ENCODE results near the gene INSRR.

The INSRR gene

DNA sequence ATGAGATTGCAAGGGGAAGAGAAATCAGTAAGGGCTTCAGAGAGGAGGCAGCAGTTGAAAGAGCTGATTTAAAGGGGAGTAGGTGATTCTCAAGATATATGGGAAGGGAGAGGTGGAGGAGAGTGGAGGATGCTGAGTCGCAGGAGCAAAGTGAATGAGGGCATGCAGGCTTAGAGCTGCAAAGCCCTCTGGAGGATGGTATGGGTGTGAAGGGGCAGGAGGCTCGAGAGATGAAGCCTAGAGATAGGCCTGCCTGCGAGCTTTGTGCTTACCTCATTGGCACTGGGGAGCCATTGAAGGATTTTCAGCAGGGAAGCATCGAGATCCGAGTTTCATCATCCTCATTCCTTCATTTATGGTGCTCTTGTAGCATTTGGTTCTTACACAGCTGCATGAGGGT lies 26.5 kb downstream of the INSRR start:
- no peak for DNase-seq (ENCODE audit: low read depth in 2 of 2)

GRCh38 chr1:156828400-156829124 lies 30.4 kb downstream of the INSRR start:
- DNase-seq (ENCODE audit: low read depth in 2 of 2) = no peak

DNA sequence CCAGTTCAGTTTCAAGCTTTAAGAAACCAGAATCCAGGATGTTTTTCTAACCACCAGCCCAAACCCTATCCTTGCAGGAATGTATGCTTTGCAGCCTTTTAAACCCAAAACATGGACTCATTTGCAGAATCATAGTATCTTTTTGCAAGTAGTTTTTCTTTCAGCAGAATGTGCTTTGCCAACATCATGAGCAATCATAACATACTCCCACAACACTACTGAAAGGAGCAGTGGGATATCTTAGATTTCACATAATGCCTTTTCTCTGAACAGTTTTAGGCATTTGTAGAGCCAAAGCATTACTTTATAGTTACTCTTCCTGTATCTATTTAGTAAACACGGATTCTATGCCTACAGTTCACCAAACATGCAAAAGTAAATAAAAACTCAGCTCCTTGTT lies 32.3 kb downstream of the INSRR start:
- DNase-seq (ENCODE audit: low read depth in 2 of 2) = no peak

DNA sequence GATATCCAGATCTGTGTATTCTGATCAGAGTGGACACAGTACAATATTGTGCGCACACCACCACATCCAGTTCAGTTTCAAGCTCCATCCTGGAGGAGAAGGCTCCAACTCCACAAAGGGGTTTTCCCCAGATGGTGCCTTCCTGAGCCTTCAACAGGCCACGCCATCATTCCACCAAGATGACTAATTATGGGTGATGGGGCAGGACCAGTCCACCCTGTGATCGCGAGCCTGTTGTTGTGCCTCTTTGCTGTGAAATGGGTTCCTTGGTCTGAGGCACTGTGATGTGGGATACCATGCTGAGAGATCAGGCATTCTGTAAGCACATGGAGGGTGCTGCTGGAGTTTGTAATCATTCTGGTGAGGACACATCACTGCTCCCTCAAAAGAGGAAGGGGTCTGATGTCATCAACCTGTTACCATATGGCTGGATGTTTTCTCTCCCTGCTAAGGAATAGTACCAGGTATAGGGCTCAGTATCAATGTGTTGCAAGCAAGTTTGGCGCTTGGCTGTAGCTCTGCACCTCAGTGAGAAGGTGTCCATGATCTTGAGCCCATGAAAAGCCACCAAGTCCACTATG lies 35.6 kb downstream of the INSRR start:
- no peak for DNase-seq (ENCODE audit: low read depth in 2 of 2)

DNA sequence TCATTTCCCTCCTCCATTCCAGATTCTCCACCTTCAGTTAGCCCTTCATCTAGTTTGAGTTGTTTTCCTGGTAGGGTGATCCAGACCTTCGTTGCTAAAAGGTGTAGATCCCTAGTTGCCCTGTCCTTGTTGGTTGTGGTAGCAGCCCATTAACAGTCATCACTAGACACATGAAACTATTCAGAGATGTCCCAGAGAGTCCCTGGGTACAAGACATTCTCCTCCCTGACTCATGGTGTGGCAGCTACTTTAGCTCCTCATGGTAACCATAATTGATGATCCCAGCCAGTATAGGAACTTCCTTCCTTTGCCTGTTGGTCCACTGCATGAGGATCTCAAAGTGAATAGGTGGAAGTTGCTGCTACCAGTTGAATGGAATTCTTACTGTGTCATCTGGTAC lies 36.2 kb downstream of the INSRR start:
- DNase-seq (ENCODE audit: low read depth in 2 of 2) = no peak

DNA sequence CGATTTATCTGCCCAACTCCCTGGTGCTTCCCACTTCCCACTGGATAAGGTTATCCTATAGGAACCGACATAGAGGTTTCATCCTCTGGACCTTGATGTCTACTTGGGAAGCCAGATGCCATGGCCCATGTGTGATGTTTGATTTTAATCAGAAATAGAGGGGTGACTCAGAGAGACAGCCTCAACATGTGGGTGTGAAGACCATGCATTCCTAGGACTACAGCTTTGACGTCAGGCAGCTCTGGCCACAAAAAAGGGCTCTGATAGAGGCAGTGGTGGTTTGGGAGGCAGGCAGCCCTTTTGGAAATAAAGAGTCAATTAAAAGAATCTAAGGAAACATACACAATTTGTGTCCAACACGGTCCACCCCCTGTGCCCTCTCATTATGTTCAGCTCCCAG lies 37.1 kb downstream of the INSRR start:
- peak in 1 of 2 donors; percentile 52 for DNase-seq (ENCODE audit: low read depth in 2 of 2)

- peak; percentile 84 to 88 for DNase-seq (ENCODE audit: low read depth in 2 of 2)
Measured at GRCh38 chr1:156816561-156817328, 42.2 kb downstream of the INSRR start, which contains the start of gene SH2D2A. TSS of gene SH2D2A (minus strand) at chr1:156816848. CDS start at chr1:156816708, 140 bp downstream.

- no peak for DNase-seq (ENCODE audit: low read depth in 2 of 2)
Measured at GRCh38 chr1:156815961-156816422, 42.9 kb downstream of the INSRR start.

GRCh38 chr1:156815307-156815826 lies 43.5 kb downstream of the INSRR start:
- DNase-seq (ENCODE audit: low read depth in 2 of 2) = no peak

DNA sequence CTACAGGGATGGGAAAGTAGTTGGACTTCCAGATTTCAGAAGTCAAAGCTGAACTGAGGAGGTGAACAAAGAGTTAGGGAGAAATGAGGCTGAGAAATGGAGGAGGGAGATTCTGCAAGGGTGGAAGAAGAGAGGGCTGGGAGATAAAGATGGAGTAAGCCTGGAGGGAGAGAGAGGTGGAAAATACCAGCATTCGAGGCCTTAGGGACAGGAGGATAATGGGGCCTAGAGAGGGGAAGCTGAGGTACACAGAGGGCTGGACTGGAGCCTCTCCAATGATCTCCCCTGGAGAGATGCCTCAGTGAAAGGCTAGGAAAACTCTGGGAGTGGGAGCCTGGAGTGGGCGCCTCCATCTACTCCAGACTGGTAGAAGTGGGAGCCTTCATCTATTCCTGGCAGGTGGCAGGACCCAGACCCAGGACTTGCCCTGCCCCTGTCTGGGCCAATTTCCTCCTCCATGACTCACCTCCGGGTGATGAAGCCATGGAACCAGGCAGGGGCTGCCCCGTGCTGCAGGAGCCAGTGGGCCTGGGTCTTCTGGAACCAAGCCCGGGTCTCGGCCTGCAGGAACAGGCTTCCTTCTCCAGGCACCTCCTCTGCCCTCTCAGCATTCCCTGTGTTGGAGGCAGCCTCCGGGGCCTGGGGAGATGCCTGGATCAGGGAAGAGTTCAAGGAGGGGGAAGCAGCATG lies 44.2 kb downstream of the INSRR start:
- DNase-seq (ENCODE audit: low read depth in 2 of 2) = no peak

DNA sequence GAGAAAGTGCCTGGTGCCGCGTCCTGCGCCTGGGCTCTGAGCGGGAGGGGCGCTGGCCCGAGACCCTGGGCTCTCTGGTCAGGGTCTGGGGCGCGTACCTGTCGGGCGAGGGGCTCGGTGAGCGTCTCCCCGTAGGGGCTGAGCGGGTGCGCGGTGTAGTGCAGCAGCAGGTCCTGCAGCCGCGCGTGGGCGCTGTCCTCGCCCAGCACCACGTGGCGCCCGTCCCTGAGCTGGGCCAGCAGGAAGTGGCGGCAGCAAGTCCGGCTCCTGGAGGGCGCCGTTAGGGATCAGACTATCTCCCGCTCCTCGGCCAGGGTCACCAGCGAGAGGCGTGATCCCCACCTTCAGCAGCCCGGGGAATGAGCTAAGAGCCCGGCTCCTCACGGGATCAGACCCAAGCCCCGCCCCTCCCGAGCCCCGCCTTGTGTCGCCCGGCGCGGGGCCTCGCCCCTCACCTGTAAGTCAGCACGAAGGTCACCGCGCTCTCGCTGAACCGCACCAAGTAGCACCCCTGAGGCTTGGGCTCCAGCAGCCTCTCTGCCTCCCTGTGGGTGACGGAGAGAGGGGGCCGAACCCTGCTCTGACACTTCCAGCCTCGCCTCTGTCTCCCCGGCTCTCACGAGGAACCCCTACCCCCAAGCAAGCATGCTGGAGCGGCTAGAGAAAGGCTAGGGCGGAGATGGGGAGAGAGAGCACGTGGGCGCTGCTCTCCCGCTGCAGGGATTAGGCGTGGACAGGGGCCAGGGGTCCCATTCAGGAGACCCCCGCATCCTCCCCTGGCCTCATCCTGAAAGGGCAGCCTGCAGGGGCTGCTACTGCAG lies 45.0 kb downstream of the INSRR start:
- peak; percentile 69 to 72 for DNase-seq (ENCODE audit: low read depth in 2 of 2)

DNA sequence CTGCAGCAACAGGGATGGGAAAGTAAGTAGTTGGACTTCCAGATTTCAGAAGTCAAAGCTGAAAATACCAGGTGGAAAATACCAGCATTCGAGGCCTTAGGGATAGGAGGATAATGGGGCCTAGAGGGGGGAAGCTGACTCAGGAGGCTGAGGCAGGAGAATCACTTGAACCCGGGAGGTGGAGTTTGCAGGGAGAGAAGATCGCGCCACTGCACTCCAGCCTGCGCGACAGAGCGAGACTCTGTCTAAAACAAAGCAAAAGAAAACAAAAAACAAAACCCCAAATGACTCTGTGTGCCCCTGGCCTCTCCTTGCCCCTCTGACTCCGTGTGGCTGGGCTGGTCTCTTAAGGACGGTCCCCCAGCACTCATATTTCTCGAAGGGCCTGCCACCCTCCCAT lies 45.6 kb downstream of the INSRR start:
- DNase-seq (ENCODE audit: low read depth in 2 of 2) = no peak

- DNase-seq (ENCODE audit: low read depth in 2 of 2) = no peak
Measured at GRCh38 chr1:156812293-156812990, 46.5 kb downstream of the INSRR start.

GRCh38 chr1:156811168-156811567 lies 47.7 kb downstream of the INSRR start:
- DNase-seq (ENCODE audit: low read depth in 2 of 2) = no peak

DNA sequence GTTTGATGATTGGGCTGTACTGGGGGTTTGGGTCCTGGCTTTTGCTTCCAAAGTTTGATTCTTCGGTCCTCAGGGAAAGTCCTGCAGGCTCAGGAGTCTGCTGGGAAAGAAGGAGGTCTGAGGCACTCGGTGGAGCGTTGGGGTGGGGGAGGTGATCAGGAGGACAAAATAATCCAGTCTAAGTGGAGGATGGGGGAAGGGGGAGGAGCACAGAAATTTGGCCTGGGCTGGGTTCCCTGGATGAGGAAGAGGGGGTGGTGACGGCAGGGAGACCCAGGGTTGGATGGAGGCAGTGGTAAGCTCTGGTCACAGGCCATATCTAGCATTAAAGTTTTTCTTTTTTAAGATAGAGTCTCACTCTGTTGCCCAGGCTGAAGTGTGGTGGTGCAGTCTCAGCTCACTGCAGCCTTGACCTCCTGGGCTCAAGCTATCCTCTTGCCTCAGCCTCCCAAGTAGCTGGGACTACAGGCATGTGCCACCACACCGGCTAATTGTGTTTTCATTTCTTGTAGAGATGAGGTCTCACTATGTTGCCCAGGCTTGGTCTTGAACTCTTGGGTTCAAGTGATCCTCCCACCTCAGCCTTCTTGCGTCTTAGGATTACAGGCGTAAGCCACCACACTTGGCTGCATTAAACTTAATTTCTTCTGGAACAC lies 49.1 kb downstream of the INSRR start:
- DNase-seq (ENCODE audit: low read depth in 2 of 2) = no peak

DNA sequence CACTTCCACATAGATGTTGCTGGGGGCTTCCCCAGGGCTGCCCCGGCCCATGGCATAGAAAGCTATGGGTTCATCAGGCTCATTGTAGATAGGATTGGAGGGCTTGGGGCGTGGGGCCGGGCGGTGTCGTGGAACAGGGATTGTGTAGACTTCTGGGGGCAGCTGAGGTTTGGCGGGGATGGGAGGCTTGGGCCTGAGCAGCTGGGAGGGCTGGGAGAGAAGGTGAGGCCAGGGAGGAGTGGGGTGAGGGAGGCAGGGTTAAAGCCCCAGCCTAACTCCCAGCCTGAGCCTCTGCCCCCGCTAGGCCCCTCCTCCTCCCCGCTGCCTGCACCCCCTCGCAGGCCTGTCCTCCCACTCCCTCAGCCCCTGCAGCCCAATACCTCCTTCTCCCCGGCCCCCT lies 49.6 kb downstream of the INSRR start:
- no peak for DNase-seq (ENCODE audit: low read depth in 2 of 2)

- DNase-seq (ENCODE audit: low read depth in 2 of 2) = no peak
Measured at GRCh38 chr1:156808186-156809030, 50.5 kb downstream of the INSRR start.

GRCh38 chr1:156807627-156808026 lies 51.3 kb downstream of the INSRR start:
- no peak for DNase-seq (ENCODE audit: low read depth in 2 of 2)
